Fibroblast of skin of left biceps (primary cell): ENCODE data around the gene OSCP1.

Experiments used
- DNase-seq, 2 experiments: peaks; one replicate each; pipeline ENCODE4 v3.0.0-alpha.2; 2013; ENCODE audit warnings: low read depth in 2 of 2

The OSCP1 gene

DNA sequence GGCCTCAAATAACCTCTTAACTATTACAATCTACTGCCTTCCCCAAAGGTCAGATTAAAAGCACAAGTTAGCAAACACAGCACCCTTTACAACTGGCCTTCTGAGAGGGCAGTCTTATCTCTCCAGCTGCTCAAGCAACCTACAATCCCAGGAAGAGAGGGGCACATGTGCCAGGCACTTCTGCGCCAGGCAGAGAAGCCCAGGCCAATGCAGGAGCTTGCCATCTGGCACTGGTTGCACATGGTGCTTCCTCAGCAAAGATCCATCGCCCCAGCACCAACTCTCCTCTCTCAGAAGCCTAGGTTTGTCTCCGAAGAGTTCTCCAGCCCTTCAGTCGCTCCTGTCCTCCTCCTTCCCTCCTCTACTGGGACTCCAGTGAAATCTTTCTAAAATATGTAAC lies 67.0 kb downstream of the OSCP1 start:
- no peak for DNase-seq

DNA sequence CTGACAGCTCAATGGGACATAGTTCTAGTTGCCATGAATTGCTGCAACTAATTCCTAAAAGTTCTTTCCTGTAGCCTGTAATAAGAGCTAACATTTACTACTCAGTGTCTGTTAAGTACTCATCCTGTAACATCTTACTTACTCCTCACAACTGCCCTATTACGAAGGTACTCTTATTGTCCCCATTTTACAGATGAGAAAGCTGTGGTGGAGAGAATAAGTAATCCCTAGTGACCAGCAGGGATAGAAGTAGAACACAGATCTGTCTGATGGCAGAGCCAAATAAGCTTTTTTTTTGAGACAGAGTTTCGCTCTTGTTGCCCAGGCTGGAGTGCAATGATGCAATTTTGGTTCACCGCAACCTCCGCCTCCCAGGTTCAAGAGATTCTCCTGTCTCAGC lies 67.6 kb downstream of the OSCP1 start:
- DNase-seq: no peak

DNA sequence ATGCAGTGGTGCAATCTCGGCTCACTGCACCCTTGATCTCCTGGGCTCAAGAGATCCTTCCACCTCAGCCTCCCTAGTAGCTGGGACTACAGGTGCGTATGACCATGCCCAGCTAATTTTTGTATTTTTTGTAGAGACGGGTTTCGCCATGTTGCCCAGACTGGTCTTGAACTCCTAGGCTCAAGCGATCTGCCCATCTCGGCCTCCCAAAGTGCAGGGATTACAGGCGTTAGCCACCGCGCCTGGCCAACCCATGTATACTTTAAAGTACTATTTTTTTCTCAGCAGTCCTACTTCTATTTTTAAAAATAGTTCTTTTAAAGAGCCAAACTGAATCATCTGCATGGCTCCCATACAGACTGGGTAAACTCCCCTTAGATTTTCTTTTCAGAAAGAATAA lies 68.0 kb downstream of the OSCP1 start:
- DNase-seq: no peak

- DNase-seq: no peak
Observed at GRCh38 chr1:36381405-36381804, 68.8 kb downstream of the OSCP1 start.

- DNase-seq: no peak
Observed at GRCh38 chr1:36380782-36381181, 69.5 kb downstream of the OSCP1 start.

- no peak for DNase-seq
Observed at GRCh38 chr1:36380143-36380619, 70.1 kb downstream of the OSCP1 start.

DNA sequence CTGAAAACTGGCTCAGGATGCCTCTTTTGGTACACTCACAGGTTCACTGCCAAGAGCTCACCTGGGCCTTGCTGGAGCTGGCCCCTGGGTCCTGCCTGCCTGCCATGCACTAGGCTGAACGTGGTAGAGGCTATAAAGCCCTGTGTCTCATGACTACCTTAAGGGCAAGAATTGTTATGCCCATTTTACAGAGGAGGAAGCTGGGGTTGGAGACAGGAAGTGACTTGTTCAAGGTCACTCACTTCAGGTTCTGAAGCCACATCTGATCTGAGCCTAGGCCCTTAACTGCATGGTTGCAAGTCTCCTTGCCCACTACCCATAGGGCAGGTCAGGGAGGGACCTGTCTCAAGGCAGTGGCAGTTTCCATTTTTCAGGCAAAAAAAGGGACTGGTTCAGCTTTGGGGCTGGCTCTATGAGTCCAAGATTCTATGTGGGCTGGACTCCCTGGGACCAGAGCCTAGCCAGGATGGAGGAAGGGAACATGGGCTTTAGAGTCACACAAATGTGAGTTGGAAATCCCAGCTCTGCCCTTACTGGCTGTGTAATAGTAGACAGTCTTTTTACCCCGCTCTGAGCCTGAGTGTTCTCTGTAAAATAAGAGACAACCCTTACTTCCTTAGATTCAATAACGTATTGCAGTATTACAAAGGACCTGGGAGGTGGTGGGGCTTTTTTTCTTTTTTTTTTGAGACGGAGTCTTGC lies 72.3 kb downstream of the OSCP1 start:
- DNase-seq: no peak

- no peak for DNase-seq
Observed at GRCh38 chr1:36372617-36373016, 77.6 kb downstream of the OSCP1 start.

DNA sequence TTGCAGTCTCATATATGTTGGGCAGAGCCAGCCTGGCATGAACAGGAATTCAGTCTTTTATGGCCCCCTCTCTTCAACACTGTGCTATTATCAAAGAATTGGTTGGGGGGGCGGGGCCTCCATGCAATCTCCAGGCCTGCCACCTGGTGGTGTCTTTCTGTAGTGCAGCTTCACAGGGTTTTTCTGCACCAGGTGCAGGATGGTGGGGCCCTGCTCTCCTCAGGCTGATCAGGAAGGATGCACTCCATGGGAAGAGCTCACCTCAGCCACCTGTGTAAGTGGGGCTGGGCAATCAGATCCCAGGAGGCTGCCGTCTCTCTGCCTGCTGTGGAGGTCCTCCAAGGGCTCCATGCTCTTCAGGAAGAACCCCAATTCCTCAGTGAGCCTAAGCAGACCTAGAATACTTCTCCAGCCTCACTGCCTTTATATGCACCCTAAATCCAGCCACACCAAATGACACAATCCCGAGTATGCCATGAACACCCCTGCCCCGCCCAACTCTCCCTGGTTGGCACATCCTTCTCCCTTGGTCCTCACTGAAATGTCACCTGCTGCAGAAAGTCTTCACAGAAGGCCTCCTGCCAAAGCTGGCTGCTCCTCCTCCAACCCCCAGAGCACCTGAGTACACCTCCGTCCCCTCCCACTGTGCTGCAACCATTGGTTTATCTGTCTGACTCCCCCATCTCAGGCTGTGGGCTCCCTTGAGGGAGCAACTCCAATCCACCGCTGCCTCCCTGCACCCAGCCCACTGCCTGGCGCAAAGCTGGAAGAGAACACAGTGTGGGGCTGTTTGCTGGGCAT lies 81.0 kb downstream of the OSCP1 start:
- no peak for DNase-seq
